HepG2 (cell line): Measurements from ENCODE around the gene KRTAP12-1. TPM values are rescaled to one million over a fixed set of nuclear protein-coding genes. Genes with fewer than 3 reads are reported as not detected.
A peak's percentile ranks its signal among the peaks of the same experiment; 100 is the strongest.

Experiments used
- ATAC-seq: fragments of 200-7000 bp; cut with Tn5 transposase; 3 replicates; pipeline ENCODE4 v1.9.1; 2020; ENCODE audit warnings: mild to moderate bottlenecking, moderate library complexity
- BruUV-seq: library from RNA; stranded (reverse); fragments of 400-500 nt; replicated peaks from 2 replicates; lab custom pipeline; 2021; lab: Mats Ljungman, UMichigan
- CTCF ChIA-PET: fragments of 300-600 bp; formaldehyde crosslinking; extraction: SDS; loops from one replicate; lab custom pipeline; 2021; ENCODE audit warnings: low total read pairs, inconsistent platforms, low intra/inter-chr PET ratio; lab: Yijun Ruan, JAX
- POLR2A ChIA-PET: fragments of 350-600 bp; sonication (Branson Sonifier 250); formaldehyde crosslinking; loops from one replicate; lab custom pipeline; 2020; ENCODE audit warnings: antibody characterized with exemption, inconsistent platforms; lab: Yijun Ruan, JAX
- DNase-seq: peaks from one replicate; pipeline ENCODE4 v3.0.0-alpha.2; 2015; ENCODE audit warnings: low spot score
- FAIRE-seq: peaks from 3 replicates; lab custom pipeline; 2011; peaks lifted over from hg19 to GRCh38; lab: Jason Lieb, UNC
- H2AFZ ChIP-seq: one replicate; pipeline ENCODE4 v1.6.1; 2011; ENCODE audit warnings: low read length, inconsistent platforms
- H3K27ac ChIP-seq: fragments of 300-600 bp; 3 replicates; pipeline ENCODE4 v1.8.0; 2011; ENCODE audit warnings: mixed run types, mild to moderate bottlenecking, mixed read lengths, low read length, inconsistent platforms; ENCODE audit not compliant: insufficient read depth; ENCODE audit errors: extremely low read length
- H3K27me3 ChIP-seq, 2 experiments: fragments of 200-600 bp in 1 of 2; 2 replicates in 1 of 2; 3 replicates in 1 of 2; pipeline versions ENCODE4 v1.6.0 to v1.8.0; 2011; ENCODE audit warnings: low read length in 2 of 2, mild to moderate bottlenecking in 2 of 2, moderate library complexity in 2 of 2, inconsistent platforms in 1 of 2; ENCODE audit not compliant: insufficient read depth in 2 of 2, control insufficient read depth in 1 of 2
- H3K36me3 ChIP-seq, 2 experiments: fragments of 200-600 bp in 1 of 2; replicated peaks in 1 of 2; 2 replicates in 1 of 2; 3 replicates in 1 of 2; pipeline versions ENCODE4 v1.5.1 to v1.8.0; 2011; ENCODE audit warnings: low read length in 2 of 2, inconsistent platforms in 1 of 2; ENCODE audit not compliant: insufficient read depth in 2 of 2, control insufficient read depth in 1 of 2
- H3K4me1 ChIP-seq: 2 replicates; pipeline ENCODE4 v1.5.1; 2012; ENCODE audit warnings: low read length, inconsistent platforms; ENCODE audit not compliant: insufficient read depth
- H3K4me2 ChIP-seq: 2 replicates; pipeline ENCODE4 v1.6.0; 2011; ENCODE audit warnings: low read depth, low read length, inconsistent platforms
- H3K4me3 ChIP-seq, 3 experiments: fragments of 200-600 bp in 1 of 3; sonication (generic), shearing (Covaris generic) in 1 of 3; replicated peaks in 1 of 3; 2 replicates each; pipeline ENCODE4 v1.5.1; 2011 to 2016; ENCODE audit warnings: low read length in 3 of 3, inconsistent platforms in 2 of 3, low read depth in 2 of 3, mild to moderate bottlenecking in 2 of 3, control low read depth in 1 of 3, mixed read lengths in 1 of 3; ENCODE audit not compliant: insufficient read depth in 1 of 3
- H3K79me2 ChIP-seq: one replicate; pipeline ENCODE4 v1.6.1; 2011; ENCODE audit warnings: low read length, inconsistent platforms; ENCODE audit not compliant: insufficient read depth
- H3K9ac ChIP-seq: 2 replicates; pipeline ENCODE4 v1.6.0; 2011; ENCODE audit warnings: mild to moderate bottlenecking, low read depth, low read length, inconsistent platforms; ENCODE audit not compliant: insufficient read depth
- H3K9me3 ChIP-seq: 2 replicates; pipeline ENCODE4 v1.5.1; 2012; ENCODE audit warnings: mild to moderate bottlenecking, low read length
- H4K20me1 ChIP-seq: 2 replicates; pipeline ENCODE4 v1.6.0; 2011; ENCODE audit warnings: inconsistent platforms, mild to moderate bottlenecking, low read length, moderate library complexity; ENCODE audit not compliant: insufficient read depth
- ATAD3A ChIP-seq: sonication (generic); formaldehyde crosslinking; IDR thresholded peaks from 2 replicates; pipeline ENCODE4 v1.4.0; 2020; ENCODE audit warnings: missing genetic modification reagents
- HOXA3 ChIP-seq: sonication (generic); formaldehyde crosslinking; IDR thresholded peaks from 2 replicates; pipeline ENCODE4 v1.5.0; 2020; ENCODE audit warnings: missing genetic modification reagents
- LCORL ChIP-seq, 2 experiments: fragments of 450-650 bp in 1 of 2; sonication (generic) in 1 of 2; formaldehyde crosslinking in 1 of 2; IDR thresholded peaks; 2 replicates each; pipeline versions ENCODE4 v1.5.0 to v1.6.1; 2017 to 2020; ENCODE audit warnings: antibody characterized with exemption in 1 of 2, missing genetic modification reagents in 1 of 2
- MAFF ChIP-seq: IDR thresholded peaks from 2 replicates; pipeline ENCODE4 v1.6.1; 2011; ENCODE audit warnings: low read depth, low read length, improper control_type of control experiment
- SALL1 ChIP-seq: sonication (generic); formaldehyde crosslinking; IDR thresholded peaks from 2 replicates; pipeline ENCODE4 v1.8.0; 2022; ENCODE audit warnings: mild to moderate bottlenecking, missing genetic modification reagents
- SP5 ChIP-seq: IDR thresholded peaks from 2 replicates; pipeline ENCODE4 v1.6.1; 2016; ENCODE audit warnings: low read depth, borderline replicate concordance
- ZFP91 ChIP-seq: sonication (generic); formaldehyde crosslinking; IDR thresholded peaks from 2 replicates; pipeline ENCODE4 v1.9.0; 2022; ENCODE audit warnings: missing genetic modification reagents, mild to moderate bottlenecking, borderline replicate concordance
- ZNF547 ChIP-seq: sonication (generic); formaldehyde crosslinking; IDR thresholded peaks from 2 replicates; pipeline ENCODE4 v1.5.1; 2020; ENCODE audit warnings: mild to moderate bottlenecking, missing genetic modification reagents
- ZNF607 ChIP-seq: sonication (generic); formaldehyde crosslinking; IDR thresholded peaks from 2 replicates; pipeline ENCODE4 v1.5.1; 2020; ENCODE audit warnings: missing genetic modification reagents, mild to moderate bottlenecking, borderline replicate concordance
- ZNF772 ChIP-seq: sonication (generic); formaldehyde crosslinking; IDR thresholded peaks from 2 replicates; pipeline ENCODE4 v1.5.0; 2020; ENCODE audit warnings: mild to moderate bottlenecking, missing genetic modification reagents
- ZNF776 ChIP-seq: sonication (generic); formaldehyde crosslinking; IDR thresholded peaks from 2 replicates; pipeline ENCODE4 v1.4.0; 2020; ENCODE audit warnings: mild to moderate bottlenecking, missing genetic modification reagents
- ZNF883 ChIP-seq: sonication (generic); formaldehyde crosslinking; IDR thresholded peaks from 2 replicates; pipeline ENCODE4 v1.5.1; 2020; ENCODE audit warnings: mild to moderate bottlenecking, missing genetic modification reagents; ENCODE audit errors: not compliant biosample characterization
- WGBS: methylation state at CpG from one replicate; pipeline ENCODE4 v1.1.6; 2017; ENCODE audit warnings: low lambda C conversion rate; 5-methylcytosine and 5-hydroxymethylcytosine counted together
- in situ Hi-C: cut with HindIII; loops from 2 replicates; pipeline ENCODE4 v1.10.0; 2017; ENCODE audit warnings: low pct_unique_long_range_greater_than_20kb; ENCODE audit not compliant: extremely low pct_ligation_motif_present
- intact Hi-C: fragments of 100-400 bp; cut with micrococcal nuclease; formaldehyde crosslinking; loops from one replicate; pipeline ENCODE4 v1.10.0; 2022; ENCODE audit not compliant: unreplicated experiment
- polyA plus RNA-seq, 8 experiments: library from polyadenylated mRNA; depleted of rRNA in 3 of 8; stranded (reverse) in 7 of 8; unstranded in 1 of 8; fragments of >200 nt; fragmentation: Illumina TruSeq in 4 of 8; extraction: Trizol in 4 of 8; gene quantifications; 2 replicates each; pipeline versions ENCODE4 v1.2.1 to v1.2.3, GENCODE V29; 2011 to 2016; ENCODE audit warnings: low read depth in 4 of 8, missing spikeins in 1 of 8, mixed read lengths in 1 of 8; ENCODE audit not compliant: insufficient read depth in 1 of 8
- total RNA-seq, 5 experiments: library from RNA; depleted of rRNA; stranded (reverse); fragments of >200 nt; fragmentation: Illumina TruSeq; extraction: Trizol; gene quantifications; 2 replicates each; pipeline ENCODE4 v1.2.3, GENCODE V29; 2016; ENCODE audit warnings: low read depth in 1 of 5
- TF ChIP-seq, protein P1 (sequence below): sonication (generic); formaldehyde crosslinking; IDR thresholded peaks from 2 replicates; pipeline ENCODE4 v1.4.0; 2020; ENCODE audit warnings: mild to moderate bottlenecking, missing genetic modification reagents, borderline replicate concordance

KRTAP12-1 gene
- total and polyA plus RNA-seq, 2 of the 13 experiments (the other 11 are each of a cell fraction or from before 2014, with no cell fraction given): not detected

DNA sequence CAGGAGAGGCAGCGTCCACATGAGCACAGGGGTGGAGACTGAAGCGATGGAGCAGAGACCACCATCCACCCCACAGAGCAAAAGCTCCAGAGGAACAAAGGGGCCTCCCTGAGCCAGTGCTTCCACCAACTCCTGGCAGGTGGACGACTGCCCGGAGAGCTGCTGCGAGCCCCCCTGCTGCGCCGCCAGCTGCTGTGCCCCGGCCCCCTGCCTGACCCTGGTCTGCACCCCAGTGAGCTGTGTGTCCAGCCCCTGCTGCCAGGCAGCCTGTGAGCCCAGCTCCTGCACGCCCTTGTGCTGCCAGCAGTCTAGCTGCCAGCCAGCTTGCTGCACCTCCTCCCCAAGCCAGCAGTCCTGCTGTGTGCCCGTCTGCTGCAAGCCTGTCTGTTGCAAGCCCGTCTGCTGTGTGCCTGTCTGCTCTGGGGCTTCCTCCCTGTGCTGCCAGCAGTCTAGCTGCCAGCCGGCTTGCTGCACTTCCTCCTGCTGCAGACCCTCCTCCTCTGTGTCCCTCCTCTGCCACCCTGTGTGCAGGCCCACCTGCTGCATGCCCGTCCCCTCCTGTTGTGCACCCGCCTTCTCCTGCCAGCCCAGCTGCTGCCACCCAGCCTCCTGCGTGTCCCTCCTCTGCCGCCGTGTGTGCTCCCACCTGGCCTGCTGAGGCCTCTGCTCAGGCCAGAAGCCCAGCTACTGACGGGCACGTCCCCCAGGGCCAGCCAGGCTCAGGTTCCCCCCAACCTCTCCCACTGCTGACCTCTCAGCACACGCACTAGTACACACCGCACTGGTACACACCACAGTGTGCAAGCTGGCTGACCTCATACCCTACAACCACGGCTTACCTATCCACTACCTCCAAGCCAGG lies 20.4 kb upstream of the KRTAP12-1 start (continued):
- TF ChIP-seq MAFF (no peak), ZNF607 (CRISPR knock-in tag) (no peak), LCORL (IDR thresholded peaks at IDR 0.05) (no peak), LCORL (CRISPR knock-in tag; IDR thresholded peaks at IDR 0.05) (no peak), ZFP91 (CRISPR knock-in tag) (peak; percentile 18; the same call in 1 of the 2 replicates), ZNF776 (CRISPR knock-in tag) (no peak)
- TF ChIP-seq, protein P1, sequence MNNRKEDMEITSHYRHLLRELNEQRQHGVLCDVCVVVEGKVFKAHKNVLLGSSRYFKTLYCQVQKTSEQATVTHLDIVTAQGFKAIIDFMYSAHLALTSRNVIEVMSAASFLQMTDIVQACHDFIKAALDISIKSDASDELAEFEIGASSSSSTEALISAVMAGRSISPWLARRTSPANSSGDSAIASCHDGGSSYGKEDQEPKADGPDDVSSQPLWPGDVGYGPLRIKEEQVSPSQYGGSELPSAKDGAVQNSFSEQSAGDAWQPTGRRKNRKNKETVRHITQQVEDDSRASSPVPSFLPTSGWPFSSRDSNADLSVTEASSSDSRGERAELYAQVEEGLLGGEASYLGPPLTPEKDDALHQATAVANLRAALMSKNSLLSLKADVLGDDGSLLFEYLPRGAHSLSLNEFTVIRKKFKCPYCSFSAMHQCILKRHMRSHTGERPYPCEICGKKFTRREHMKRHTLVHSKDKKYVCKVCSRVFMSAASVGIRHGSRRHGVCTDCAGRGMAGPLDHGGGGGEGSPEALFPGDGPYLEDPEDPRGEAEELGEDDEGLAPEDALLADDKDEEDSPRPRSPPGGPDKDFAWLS (CRISPR knock-in tag): no peak

GRCh38 chr21:44701541-44701940 lies 19.6 kb upstream of the KRTAP12-1 start:
- intact Hi-C loops: loop anchor here (5.0 kb wide), 1 partner anchor 36 kb away; no protein-coding TSS in a partner anchor
- Histone ChIP-seq H3K4me1 (peaks cover 78% of the 10 kb centered on the region), H3K4me2 (peak overlapping the region; percentile 60), H4K20me1 (no peaks in the 10 kb centered on the region), H3K27me3 (peaks cover 5 to 16% of the 10 kb centered on the region in 2 experiments; a peak in 3 of 5 replicates), H3K9me3 (no peaks in the 10 kb centered on the region), H2AFZ (no peak overlapping the region), H3K36me3 (no peaks in the 10 kb centered on the region), H3K79me2 (no peaks in the 10 kb centered on the region), H3K4me3 (peak overlapping the region in 1 of 3 experiments; percentile 33; a peak in 1 of 6 replicates), H3K27ac (no peak overlapping the region), H3K9ac (no peak overlapping the region)
- 3% methylated on average over 10 of the region's 12 CpGs for WGBS
- DNase-seq (no peak), ATAC-seq (peak; percentile 3; the same call in 1 of the 3 replicates), FAIRE-seq (no peak)
- POLR2A ChIA-PET: no interaction called here
- no TSS peak for BruUV-seq
- TF ChIP-seq SP5 (CRISPR knock-in tag) (peak; percentile 65), ZNF547 (CRISPR knock-in tag) (no peak), ZNF883 (peak; percentile 46), HOXA3 (CRISPR knock-in tag) (peak; percentile 13; the same call in 1 of the 2 replicates), ZNF772 (CRISPR knock-in tag) (no peak), ATAD3A (CRISPR knock-in tag) (no peak), SALL1 (peak; percentile 41; the same call in 1 of the 2 replicates)
- CTCF ChIA-PET: no interaction called here
- in situ Hi-C loops: no loop called here
